ENCODE measurements around the gene SMARCE1. TPM values are rescaled to one million over a fixed set of nuclear protein-coding genes. Genes with fewer than 3 reads are reported as not detected.

The SMARCE1 gene
- total RNA-seq, 2 donors from 2014 or later, result 48.0 to 50.8 TPM

GRCh38 chr17:40615068-40615840, 32.4 kb downstream of the SMARCE1 start:
- H3K27ac ChIP-seq, result no peak overlapping the region
- H3K4me3 ChIP-seq, result no peak overlapping the region

GRCh38 chr17:40614431-40615067, 33.1 kb downstream of the SMARCE1 start:
- DNase-seq (no peak), ATAC-seq (no peak)
- no peak overlapping the region for H3K4me3 ChIP-seq
- H3K27ac ChIP-seq, result no peak overlapping the region
- TF ChIP-seq, protein P1, sequence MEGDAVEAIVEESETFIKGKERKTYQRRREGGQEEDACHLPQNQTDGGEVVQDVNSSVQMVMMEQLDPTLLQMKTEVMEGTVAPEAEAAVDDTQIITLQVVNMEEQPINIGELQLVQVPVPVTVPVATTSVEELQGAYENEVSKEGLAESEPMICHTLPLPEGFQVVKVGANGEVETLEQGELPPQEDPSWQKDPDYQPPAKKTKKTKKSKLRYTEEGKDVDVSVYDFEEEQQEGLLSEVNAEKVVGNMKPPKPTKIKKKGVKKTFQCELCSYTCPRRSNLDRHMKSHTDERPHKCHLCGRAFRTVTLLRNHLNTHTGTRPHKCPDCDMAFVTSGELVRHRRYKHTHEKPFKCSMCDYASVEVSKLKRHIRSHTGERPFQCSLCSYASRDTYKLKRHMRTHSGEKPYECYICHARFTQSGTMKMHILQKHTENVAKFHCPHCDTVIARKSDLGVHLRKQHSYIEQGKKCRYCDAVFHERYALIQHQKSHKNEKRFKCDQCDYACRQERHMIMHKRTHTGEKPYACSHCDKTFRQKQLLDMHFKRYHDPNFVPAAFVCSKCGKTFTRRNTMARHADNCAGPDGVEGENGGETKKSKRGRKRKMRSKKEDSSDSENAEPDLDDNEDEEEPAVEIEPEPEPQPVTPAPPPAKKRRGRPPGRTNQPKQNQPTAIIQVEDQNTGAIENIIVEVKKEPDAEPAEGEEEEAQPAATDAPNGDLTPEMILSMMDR (IDR thresholded peaks at IDR 0.05), result no peak
- intact Hi-C loops (cut with DNase I), result no loop called here
- no peaks in the 10 kb centered on the region for H3K36me3 ChIP-seq (replicated peaks in 1 of 2; ENCODE audit: insufficient read depth in 1 of 2, low read depth in 2 of 2)
- peaks cover 0 to 4% of the 10 kb centered on the region in 2 donors for H3K27me3 ChIP-seq
- H3K9me3 ChIP-seq, result no peaks in the 10 kb centered on the region
- no peaks in the 10 kb centered on the region for H3K4me1 ChIP-seq
- WGBS, 2 donors, result 54 to 69% methylated on average over 11 to 13 of the region's 13 CpGs

More at GRCh38 chr17:40615068-40615840, 32.4 kb downstream of the SMARCE1 start:
- no peak for TF ChIP-seq POLR2A (IDR thresholded peaks at IDR 0.05)
- TF ChIP-seq, protein P1 (IDR thresholded peaks at IDR 0.05), result peak in 5 of 7 experiments; percentile 25 to 66 (median 61)
- H3K9me3 ChIP-seq, result no peaks in the 10 kb centered on the region
- 33 to 34% methylated on average over 5 to 7 of the region's 7 CpGs for WGBS, 2 donors
- DNase-seq, result peak; percentile 41 to 66 (median 64)
- peaks cover 0 to 4% of the 10 kb centered on the region in 2 donors for H3K27me3 ChIP-seq
- ATAC-seq, result peak; percentile 64
- H3K4me1 ChIP-seq, result no peaks in the 10 kb centered on the region
- H3K36me3 ChIP-seq (replicated peaks in 1 of 2; ENCODE audit: insufficient read depth in 1 of 2, low read depth in 2 of 2), result no peaks in the 10 kb centered on the region
- intact Hi-C loops (cut with DNase I), result no loop called here

DNA sequence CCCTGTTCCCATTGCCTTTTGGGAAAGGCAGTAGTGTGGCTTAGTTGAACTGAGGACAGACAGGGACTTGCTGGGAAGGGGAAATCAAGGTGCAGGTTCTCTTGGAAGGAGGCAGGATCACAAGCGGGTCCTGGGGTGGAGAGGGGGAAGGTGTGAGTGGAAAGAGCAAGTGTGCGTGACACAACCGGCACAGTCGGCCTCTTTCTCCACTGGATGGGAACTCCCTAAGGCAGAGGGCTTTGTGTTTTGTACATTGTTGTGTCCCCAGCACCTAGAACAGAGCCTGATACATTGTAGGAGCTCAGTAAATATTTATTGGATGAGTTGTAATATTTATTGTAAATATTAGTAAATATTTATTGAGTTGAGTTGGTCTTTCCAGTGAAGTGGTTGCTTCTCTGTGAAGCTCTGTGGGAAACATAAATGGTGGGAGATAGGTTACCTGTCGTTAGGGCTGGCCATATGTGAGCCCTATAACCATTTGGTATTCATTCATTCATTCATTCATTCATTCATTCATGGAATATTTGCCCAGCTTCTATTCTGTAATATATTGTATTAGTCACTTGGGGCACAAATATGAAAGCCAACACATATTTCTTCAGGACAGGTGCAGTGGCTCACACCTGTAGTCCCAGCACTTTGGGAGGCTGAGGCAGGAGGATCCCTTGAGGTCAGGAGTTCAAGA, 34.0 kb downstream of the SMARCE1 start:
- 57 to 65% methylated on average over 5 of the region's 5 CpGs for WGBS, 2 donors
- intact Hi-C loops (cut with DNase I), result no loop called here

GRCh38 chr17:40612599-40613244, 34.9 kb downstream of the SMARCE1 start:
- H3K36me3 ChIP-seq (replicated peaks in 1 of 2; ENCODE audit: insufficient read depth in 1 of 2, low read depth in 2 of 2), result no peaks in the 10 kb centered on the region
- no peak for TF ChIP-seq POLR2A (IDR thresholded peaks at IDR 0.05)
- H3K9me3 ChIP-seq, result no peaks in the 10 kb centered on the region
- H3K4me1 ChIP-seq, result no peaks in the 10 kb centered on the region
- intact Hi-C loops (cut with DNase I), result no loop called here
- no peak overlapping the region for H3K27ac ChIP-seq
- no peaks in the 10 kb centered on the region for H3K27me3 ChIP-seq
- WGBS, 2 donors, result 50 to 65% methylated on average over 10 to 11 of the region's 11 CpGs
- H3K4me3 ChIP-seq, result no peak overlapping the region
- no peak for DNase-seq
- no peak for ATAC-seq

More for the DNA sequence above, 34.0 kb downstream of the SMARCE1 start:
- Histone ChIP-seq H3K9me3 (no peaks in the 10 kb centered on the region), H3K27me3 (no peaks in the 10 kb centered on the region), H3K36me3 (replicated peaks in 1 of 2; ENCODE audit: insufficient read depth in 1 of 2, low read depth in 2 of 2) (no peaks in the 10 kb centered on the region), H3K4me3 (no peak overlapping the region), H3K4me1 (no peaks in the 10 kb centered on the region), H3K27ac (no peak overlapping the region)
- ATAC-seq (no peak), DNase-seq (no peak)
- TF ChIP-seq, protein P1 (IDR thresholded peaks at IDR 0.05), result no peak
- no peak for TF ChIP-seq POLR2A (IDR thresholded peaks at IDR 0.05)
